ENCODE results near the gene UBE2L3.
"Not testable (repeated sequence)": the region's sequence is repeated elsewhere in the genome, so short reads cannot be mapped to it uniquely, and the experiment has no call there.

UBE2L3 gene

DNA sequence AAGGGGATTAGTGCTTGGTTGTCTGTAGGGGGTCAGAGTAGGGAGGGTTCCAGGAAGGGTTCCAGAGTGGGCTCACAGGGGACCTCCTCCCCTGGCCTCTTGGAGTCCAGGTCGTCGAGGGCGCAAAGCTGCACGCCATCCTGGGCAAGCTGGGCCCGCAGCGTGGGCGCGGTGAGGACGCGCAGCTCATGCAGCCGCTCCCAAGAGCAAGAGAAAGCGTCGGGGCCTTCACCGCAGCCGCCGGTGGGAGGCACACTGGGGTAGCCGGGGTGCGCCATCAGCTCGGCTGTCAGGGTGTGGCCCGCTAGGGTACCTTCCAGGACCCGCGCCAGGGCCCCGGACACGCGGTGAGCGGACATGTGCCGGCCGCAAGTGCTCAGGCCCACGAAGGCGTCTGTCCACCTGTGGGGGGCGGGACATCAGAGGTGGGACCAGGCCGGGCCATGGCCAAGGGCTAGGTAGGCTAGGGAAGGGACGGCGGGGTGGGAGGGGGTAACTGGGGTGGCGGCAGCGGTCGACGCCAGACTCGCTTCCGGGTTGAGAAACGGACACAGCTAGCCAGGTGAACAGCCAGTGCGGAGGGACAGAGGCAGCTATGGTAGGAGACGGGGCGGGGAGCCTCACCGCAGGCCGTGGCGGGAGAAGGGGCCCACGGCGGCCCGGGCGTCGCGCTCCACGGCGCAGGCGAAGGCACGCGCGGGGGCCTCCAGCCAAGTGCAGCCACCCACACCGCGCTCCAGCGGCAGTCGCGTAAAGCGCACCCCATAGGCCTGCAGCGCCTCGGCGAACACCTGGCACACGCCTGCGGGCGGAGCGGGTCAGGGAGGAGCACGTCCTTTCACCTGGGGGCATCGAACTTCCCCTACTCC is 61.1 kb downstream of the UBE2L3 start:
- no peak for DNase-seq (ENCODE audit: low read depth in 2 of 2)

DNA sequence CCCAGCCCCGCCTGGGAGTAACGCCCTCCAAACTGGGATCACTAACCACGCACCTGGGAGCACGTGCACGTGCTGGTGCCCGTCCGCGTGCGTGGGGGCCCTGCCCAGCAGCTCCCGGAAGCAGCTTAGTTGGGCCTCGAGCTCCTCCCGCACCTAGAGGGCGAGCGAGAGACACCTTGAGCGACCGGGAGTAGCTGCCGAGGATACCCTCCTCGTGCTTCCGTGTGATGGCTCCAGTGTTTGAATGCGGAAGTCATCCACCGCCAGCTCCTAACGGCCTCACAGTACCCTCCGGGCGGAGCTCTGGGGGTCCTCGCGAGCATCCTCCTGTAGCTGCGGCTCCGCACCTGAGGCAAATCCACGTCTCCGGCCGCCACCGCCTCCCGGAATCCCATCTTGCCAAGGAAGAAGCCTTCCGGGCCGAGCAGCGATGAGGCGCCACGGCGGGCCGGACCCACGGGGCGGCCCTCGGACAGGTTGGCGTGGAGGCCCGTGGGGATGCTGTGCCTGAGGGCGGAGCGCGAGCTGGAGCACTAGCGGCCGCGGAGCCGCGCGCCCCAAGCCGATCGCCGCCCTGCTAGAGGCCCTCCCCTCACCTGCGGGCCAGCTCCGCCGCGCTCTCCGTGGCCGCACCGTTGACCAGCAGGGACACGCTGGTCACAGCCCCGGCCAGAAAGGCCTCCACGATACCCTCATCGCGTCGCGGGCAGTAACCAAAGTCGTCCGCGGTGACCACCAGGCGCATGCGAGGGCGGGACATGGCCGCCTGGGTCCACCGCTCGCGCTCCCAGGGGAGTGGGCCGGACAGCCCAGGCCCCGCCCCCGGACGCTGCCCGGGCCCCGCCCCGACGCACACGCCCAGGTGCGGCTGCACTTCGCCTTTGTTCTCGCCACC is 62.0 kb downstream of the UBE2L3 start, which contains the start of gene YDJC:
Gene YDJC, minus strand, starts transcription at position 768 of the 895 bp plus-strand sequence. Its CDS starts 8 bp downstream, at position 760.
- peak; percentile 89 for DNase-seq (ENCODE audit: low read depth in 2 of 2)

DNA sequence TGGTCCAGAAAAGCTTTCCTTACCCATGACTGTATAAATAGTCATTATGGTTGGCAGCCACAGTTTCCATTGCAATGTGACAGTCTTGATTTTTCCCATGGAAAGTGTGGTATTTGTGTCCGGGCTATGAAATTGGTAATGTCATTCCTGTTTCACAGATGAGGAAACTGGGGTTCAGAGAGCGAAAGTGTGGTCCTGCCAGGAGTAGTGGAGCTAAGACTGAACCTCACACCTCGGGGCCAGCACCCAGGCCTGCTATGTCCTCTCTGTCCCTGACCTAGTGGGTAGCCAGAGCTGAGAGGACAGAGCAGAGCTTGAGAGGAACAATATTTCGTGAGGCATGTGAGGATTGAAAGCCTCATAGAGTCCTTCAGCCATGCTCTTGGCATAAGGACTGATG is 63.5 kb downstream of the UBE2L3 start:
- DNase-seq (ENCODE audit: low read depth in 2 of 2): no peak

- peak in 1 of 2 donors; percentile 48 for DNase-seq (ENCODE audit: low read depth in 2 of 2)
Measured at GRCh38 chr22:21632237-21632895, 64.9 kb downstream of the UBE2L3 start, which contains the start of gene CCDC116. Gene CCDC116, plus strand, starts transcription at chr22:21632760. Its CDS starts 422 bp downstream, at chr22:21633182.

GRCh38 chr22:21632931-21633330 is 65.4 kb downstream of the UBE2L3 start:
- DNase-seq (ENCODE audit: low read depth in 2 of 2): no peak

DNA sequence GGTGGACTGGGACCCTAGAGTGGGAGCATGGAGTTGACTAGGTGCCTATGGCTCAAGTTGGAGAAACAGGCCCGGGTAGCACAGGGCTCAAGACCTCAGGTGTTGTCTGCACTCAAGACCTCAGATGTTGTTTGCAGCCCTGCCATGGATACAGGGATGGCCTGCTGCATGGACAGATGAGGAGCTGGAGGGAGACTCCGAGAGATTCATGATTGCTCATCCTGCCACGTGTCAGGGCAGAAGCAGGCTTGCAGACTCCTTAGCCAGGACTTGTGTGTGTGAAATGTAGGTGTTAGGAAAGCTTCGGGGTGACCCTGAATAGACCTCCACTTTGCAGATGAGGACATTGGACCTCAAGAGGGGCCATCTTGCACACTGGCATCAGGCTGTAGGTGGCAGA is 66.0 kb downstream of the UBE2L3 start:
- DNase-seq (ENCODE audit: low read depth in 2 of 2): no peak

DNA sequence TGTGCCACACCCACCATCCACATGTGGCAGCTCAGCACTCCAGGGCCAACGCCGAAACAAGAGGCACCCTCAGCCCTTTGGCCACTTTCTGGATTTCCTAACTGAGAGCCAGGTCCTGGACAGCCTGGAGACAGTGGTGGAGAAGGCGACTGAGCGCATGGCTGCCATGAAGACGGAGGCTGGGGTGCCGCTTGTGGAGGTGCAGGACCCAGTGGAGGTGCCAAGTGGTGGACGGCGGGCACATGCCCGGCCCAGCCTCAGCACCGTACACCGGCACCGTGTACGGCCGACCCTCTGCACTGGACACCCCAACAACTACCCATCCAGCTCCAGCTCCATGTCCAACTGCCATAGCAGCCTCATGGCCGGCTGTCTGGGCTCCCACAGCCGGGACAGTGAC is 66.6 kb downstream of the UBE2L3 start:
- no peak for DNase-seq (ENCODE audit: low read depth in 2 of 2)

GRCh38 chr22:21634844-21635243 is 67.3 kb downstream of the UBE2L3 start:
- no peak for DNase-seq (ENCODE audit: low read depth in 2 of 2)

- no peak for DNase-seq (ENCODE audit: low read depth in 2 of 2)
Measured at GRCh38 chr22:21635771-21636510, 68.4 kb downstream of the UBE2L3 start.

- no peak for DNase-seq (ENCODE audit: low read depth in 2 of 2)
Measured at GRCh38 chr22:21636629-21637218, 69.2 kb downstream of the UBE2L3 start.

DNA sequence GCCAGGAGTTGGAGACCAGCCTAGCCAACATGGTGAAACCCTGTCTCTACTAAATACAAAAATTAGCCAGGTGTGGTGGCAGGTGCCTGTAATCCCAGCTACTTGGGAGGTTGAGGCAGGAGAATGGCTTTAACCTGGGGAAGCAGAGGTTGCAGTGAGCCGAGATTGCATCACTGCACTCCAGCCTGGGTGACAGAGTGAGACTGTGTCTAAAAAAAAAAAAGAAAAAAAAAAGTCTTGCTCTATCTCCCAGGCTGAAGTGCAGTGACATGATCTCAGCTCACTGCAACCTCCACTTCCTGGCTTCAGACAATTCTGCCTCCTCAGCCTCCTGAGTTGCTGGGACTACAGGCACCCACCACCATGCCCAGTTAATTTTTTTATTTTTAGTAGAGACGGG is 69.9 kb downstream of the UBE2L3 start:
- not testable (repeated sequence) for DNase-seq (ENCODE audit: low read depth in 2 of 2)

DNA sequence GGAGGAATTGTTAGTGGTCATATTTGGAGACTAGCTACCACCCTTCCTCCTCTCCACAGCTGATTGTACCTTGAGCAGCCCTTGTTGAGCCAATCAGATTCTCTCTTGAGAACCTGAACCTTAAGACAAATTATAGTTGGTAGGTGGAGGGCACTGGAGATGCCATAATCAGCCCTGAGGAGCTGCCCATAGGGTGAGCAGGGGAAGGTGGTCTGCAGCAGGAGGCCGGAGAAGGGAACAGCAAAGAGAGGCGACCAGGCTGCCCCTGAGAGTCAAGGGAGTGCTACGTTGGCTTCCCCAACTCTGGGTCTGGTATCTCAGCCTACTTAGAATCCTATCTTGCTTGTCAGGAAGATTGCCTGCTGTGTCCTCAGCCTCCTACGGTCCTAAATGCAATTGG is 71.8 kb downstream of the UBE2L3 start:
- no peak for DNase-seq (ENCODE audit: low read depth in 2 of 2)

DNA sequence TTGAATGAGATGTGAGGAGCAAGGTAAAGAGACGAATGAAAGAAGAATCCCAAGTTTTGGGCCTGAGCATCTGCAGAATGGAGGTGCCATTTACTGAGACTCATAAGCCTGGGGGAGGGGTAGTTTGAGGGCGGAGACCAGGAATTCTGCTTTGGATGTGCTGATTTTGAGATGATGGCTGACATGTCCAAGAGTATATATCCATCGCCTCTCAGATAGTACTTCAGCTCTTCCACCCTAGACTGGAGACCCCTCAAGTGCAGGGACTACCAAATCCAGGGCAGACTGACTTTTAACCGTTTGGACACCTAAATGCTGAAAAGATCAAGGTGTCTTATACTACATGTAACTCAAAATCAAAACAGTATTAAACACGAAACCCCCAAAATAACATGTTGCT is 73.3 kb downstream of the UBE2L3 start:
- DNase-seq (ENCODE audit: low read depth in 2 of 2): no peak

DNA sequence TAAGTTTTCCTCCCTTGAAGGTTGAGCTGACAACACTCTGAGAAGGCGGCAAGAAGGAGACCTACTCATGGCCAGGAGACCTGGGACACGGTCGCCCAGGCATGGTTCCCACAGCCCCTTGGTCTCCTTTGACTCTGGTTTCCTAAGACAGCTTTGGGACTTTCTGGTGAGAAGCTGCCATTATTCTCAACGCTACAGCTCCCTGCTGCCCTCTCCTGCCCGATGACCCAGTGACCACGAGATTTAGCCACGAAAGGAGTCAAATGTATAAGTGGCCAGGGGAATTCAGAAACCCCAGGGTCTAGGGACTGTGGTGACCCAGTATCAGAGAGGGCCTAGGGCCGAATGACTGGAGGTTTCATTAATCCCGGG is 73.9 kb downstream of the UBE2L3 start:
- DNase-seq (ENCODE audit: low read depth in 2 of 2): no peak

DNA sequence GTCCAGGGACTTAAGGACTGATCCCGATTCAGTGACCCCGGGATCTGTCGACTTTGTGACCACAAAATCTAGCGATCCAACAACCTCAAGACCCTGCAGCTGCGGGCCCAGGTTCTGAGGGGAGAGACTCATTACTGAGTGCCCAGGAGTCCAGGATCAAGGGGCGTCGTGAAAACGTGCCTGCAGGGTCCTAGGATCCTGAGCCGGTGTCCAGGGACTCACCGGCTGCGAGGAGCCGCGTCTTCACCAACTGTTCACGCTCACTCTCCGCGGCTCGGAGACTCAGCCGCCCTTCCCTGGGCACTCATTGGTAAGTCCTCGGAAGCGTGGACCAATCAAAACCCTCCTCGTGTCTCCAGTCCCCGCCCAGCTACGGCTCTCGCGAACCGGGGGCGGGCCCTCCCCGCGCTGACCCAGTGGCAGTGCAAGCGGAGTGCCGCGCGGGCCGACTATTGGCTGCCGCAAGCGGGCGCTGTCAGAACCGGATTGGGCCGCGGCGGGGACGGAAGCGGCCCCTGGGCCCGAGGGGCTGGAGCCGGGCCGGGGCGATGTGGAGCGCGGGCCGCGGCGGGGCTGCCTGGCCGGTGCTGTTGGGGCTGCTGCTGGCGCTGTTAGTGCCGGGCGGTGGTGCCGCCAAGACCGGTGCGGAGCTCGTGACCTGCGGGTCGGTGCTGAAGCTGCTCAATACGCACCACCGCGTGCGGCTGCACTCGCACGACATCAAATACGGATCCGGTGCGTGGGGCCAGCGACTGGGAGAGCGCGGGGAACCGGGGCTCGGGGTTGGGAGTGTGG is 74.5 kb downstream of the UBE2L3 start, which contains the start of gene SDF2L1:
Gene SDF2L1, plus strand, starts transcription at position 514 of the 795 bp plus-strand sequence. Its CDS starts 35 bp downstream, at position 549.
- peak; percentile 96 for DNase-seq (ENCODE audit: low read depth in 2 of 2)

DNA sequence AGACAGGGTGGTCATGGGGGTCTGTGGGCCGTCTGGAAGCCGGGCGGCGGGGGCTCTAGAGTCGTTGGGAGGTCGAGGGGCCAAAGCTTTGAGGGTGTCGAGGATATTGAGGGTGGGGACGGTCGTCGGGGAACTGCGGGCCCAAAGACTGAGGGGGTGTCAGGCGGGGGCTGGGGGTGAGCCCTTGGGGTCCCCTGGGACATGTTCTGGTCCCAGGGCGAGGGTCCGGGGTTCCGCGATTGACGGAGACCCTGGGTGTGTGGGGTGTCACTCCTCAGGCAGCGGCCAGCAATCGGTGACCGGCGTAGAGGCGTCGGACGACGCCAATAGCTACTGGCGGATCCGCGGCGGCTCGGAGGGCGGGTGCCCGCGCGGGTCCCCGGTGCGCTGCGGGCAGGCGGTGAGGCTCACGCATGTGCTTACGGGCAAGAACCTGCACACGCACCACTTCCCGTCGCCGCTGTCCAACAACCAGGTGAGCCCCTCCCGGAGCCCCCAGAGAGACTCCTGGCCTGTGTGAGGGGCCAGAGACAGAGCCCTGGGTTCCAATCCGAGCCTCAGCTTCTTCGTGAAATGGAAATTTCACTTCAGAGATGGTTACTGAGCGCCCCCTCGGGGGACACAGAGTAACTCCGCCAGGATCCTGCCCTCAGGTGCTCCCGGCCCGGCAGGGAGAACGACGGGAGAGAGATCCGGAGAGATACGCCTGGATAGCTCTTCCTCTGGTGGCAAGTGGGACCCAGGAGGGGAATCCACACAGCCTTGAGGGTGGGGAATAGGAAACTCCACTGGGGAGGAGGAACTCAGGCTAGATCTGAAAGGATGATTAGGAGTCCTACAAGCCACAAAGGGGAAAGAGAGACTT is 75.3 kb downstream of the UBE2L3 start:
- DNase-seq (ENCODE audit: low read depth in 2 of 2): no peak

DNA sequence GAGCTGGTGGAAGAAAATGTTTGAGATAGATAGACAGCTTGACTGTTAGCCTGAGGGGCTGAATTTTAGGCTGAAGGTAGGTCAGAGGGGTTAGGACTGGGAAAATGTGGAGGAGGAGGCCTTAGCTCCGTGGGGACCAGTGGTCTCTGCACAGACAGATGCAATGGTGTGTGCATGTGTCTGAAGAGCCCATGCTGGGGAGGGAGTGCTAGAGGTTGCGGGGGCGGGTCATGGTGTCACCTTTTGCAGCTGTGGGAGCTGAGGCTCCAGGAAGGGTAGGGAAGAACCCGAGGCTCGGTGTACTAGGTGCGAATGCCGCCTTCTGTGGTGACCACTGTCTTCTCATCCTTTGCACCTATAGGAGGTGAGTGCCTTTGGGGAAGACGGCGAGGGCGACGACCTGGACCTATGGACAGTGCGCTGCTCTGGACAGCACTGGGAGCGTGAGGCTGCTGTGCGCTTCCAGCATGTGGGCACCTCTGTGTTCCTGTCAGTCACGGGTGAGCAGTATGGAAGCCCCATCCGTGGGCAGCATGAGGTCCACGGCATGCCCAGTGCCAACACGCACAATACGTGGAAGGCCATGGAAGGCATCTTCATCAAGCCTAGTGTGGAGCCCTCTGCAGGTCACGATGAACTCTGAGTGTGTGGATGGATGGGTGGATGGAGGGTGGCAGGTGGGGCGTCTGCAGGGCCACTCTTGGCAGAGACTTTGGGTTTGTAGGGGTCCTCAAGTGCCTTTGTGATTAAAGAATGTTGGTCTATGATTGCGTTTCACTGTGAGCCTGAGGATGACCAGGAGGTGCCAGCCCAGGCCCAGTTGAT is 76.2 kb downstream of the UBE2L3 start:
- DNase-seq (ENCODE audit: low read depth in 2 of 2): no peak

GRCh38 chr22:21645513-21645912 is 78.0 kb downstream of the UBE2L3 start:
- not testable (repeated sequence) for DNase-seq (ENCODE audit: low read depth in 2 of 2)

Data from activated CD8-positive, alpha-beta memory T cell treated with anti-CD3 and anti-CD28 coated beads for 4 hours (primary cell).